Thoracic aorta (tissue), 2 donors: Measurements from ENCODE around the gene ADCY2. TPM values are rescaled to one million over a fixed set of nuclear protein-coding genes. Genes with fewer than 3 reads are reported as not detected.

ENCODE experiments used
- ATAC-seq: fragments of 150-250 bp; one replicate; pipeline ENCODE4 v1.8.0; 2017; ENCODE audit warnings: low read depth; ENCODE audit not compliant: insufficient number of reproducible peaks, low FRiP score
- DNase-seq: peaks from one replicate; pipeline ENCODE4 v3.0.0-alpha.2; 2020; ENCODE audit warnings: low spot score
- H3K27ac ChIP-seq, 2 donors: fragments of 200-600 bp; sonication (generic); 1 replicate in 1 of 2; 2 replicates in 1 of 2; pipeline ENCODE4 v1.5.1; 2016; ENCODE audit warnings: mild to moderate bottlenecking in 2 of 2, moderate library complexity in 2 of 2
- H3K27me3 ChIP-seq: fragments of 200-600 bp; sonication (generic); replicated peaks from 2 replicates; pipeline ENCODE4 v1.6.0; 2016; ENCODE audit warnings: mild to moderate bottlenecking; ENCODE audit not compliant: insufficient read depth
- H3K36me3 ChIP-seq: fragments of 200-600 bp; sonication (generic); one replicate; pipeline ENCODE4 v1.5.1; 2016
- H3K4me1 ChIP-seq, 2 donors: fragments of 200-600 bp; sonication (generic); 1 replicate in 1 of 2; 2 replicates in 1 of 2; pipeline versions ENCODE4 v1.5.1 to v1.6.0; 2016; ENCODE audit warnings: low read depth in 2 of 2, mild to moderate bottlenecking in 1 of 2; ENCODE audit not compliant: control insufficient read depth in 1 of 2
- H3K4me3 ChIP-seq: fragments of 200-600 bp; sonication (generic); 2 replicates; pipeline ENCODE4 v1.5.1; 2016; ENCODE audit warnings: mild to moderate bottlenecking
- H3K9me3 ChIP-seq: fragments of 200-600 bp; sonication (generic); 2 replicates; pipeline ENCODE4 v1.5.1; 2016
- CTCF ChIP-seq: fragments of 200-600 bp; sonication (generic); IDR thresholded peaks from one replicate; pipeline ENCODE4 v1.5.1; 2019; ENCODE audit warnings: antibody characterized with exemption
- total RNA-seq, 2 donors: library from RNA; depleted of rRNA; stranded (reverse); fragments of >200 nt; gene quantifications; one replicate each; pipeline versions ENCODE4 v1.1.0 to v1.2.3, GENCODE V29; 2016

Gene ADCY2
- total RNA-seq, 2 donors from 2014 or later = 5.0 to 14.8 TPM

GRCh38 chr5:7608772-7609171 is 212.8 kb downstream of the ADCY2 start:
- no peak for TF ChIP-seq CTCF
- H3K9me3 ChIP-seq = no peaks in the 10 kb centered on the region
- H3K4me3 ChIP-seq = no peak overlapping the region
- ATAC-seq (no peak), DNase-seq (no peak)
- H3K4me1 ChIP-seq = peaks cover 0 to 5% of the 10 kb centered on the region in 2 donors
- no peak overlapping the region for H3K27ac ChIP-seq
- no peaks in the 10 kb centered on the region for H3K36me3 ChIP-seq
- no peaks in the 10 kb centered on the region for H3K27me3 ChIP-seq

- DNase-seq (no peak), ATAC-seq (no peak)
- no peak for TF ChIP-seq CTCF
- H3K36me3 ChIP-seq = no peaks in the 10 kb centered on the region
- H3K9me3 ChIP-seq = no peaks in the 10 kb centered on the region
- no peak overlapping the region for H3K4me3 ChIP-seq
- peaks cover 0 to 5% of the 10 kb centered on the region in 2 donors for H3K4me1 ChIP-seq
- no peak overlapping the region for H3K27ac ChIP-seq
- no peaks in the 10 kb centered on the region for H3K27me3 ChIP-seq
These were observed 213.8 kb downstream of the ADCY2 start for GRCh38 chr5:7609726-7610125.

GRCh38 chr5:7610531-7611177 is 214.7 kb downstream of the ADCY2 start:
- DNase-seq (no peak), ATAC-seq (no peak)
- H3K4me3 ChIP-seq = no peak overlapping the region
- TF ChIP-seq CTCF = no peak
- H3K9me3 ChIP-seq = no peaks in the 10 kb centered on the region
- H3K27ac ChIP-seq = no peak overlapping the region
- H3K4me1 ChIP-seq = peaks cover 0 to 5% of the 10 kb centered on the region in 2 donors
- no peaks in the 10 kb centered on the region for H3K27me3 ChIP-seq
- H3K36me3 ChIP-seq = no peaks in the 10 kb centered on the region

GRCh38 chr5:7611518-7611917 is 215.6 kb downstream of the ADCY2 start:
- no peak for TF ChIP-seq CTCF
- DNase-seq = no peak
- no peaks in the 10 kb centered on the region for H3K9me3 ChIP-seq
- no peak overlapping the region for H3K4me3 ChIP-seq
- peaks cover 0 to 5% of the 10 kb centered on the region in 2 donors for H3K4me1 ChIP-seq
- no peaks in the 10 kb centered on the region for H3K36me3 ChIP-seq
- no peak for ATAC-seq
- H3K27ac ChIP-seq = no peak overlapping the region
- H3K27me3 ChIP-seq = no peaks in the 10 kb centered on the region

DNA sequence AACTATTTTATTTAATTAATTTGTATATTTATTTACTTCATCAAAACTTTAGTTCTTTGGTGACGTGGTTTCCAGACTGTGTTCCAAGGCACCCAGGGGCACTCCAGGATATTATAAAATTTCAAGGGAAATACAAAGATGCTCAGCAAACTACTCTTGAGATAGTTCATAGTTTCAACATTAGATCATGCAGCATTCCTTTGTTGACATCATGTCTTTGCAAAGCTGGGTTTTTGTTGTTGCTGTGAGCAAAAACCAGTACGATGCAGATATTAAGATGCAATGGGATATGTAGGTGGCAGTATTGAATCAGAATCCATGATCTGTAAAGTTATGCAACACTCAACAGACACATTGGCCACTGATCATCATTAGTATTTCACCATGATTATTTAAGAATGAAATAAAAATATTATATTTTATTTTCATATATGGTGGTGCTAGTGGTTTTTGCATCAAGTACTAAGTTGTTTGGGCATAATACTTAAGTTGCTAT is 219.7 kb downstream of the ADCY2 start:
- Histone ChIP-seq H3K36me3 (no peaks in the 10 kb centered on the region), H3K4me3 (no peak overlapping the region), H3K9me3 (no peaks in the 10 kb centered on the region), H3K27me3 (no peaks in the 10 kb centered on the region), H3K27ac (no peak overlapping the region), H3K4me1 (peaks cover 0 to 5% of the 10 kb centered on the region in 2 donors)
- no peak for TF ChIP-seq CTCF
- DNase-seq (no peak), ATAC-seq (no peak)
